Glutamatergic neuron (in vitro differentiated cells): ENCODE results near the gene YPEL1. TPM values are rescaled to one million over a fixed set of nuclear protein-coding genes. Genes with fewer than 3 reads are reported as not detected.

Experiments used
- DNase-seq: peaks from one replicate; pipeline ENCODE4 v3.0.0; 2022
- H3K27ac Mint-ChIP-seq: one replicate; pipeline ENCODE4 v1.8.0; 2020; ENCODE audit warnings: mild to moderate bottlenecking, mixed read lengths, inconsistent platforms; ENCODE audit not compliant: unreplicated experiment
- H3K27me3 Mint-ChIP-seq: one replicate; pipeline ENCODE4 v1.8.0; 2020; ENCODE audit warnings: mild to moderate bottlenecking, moderate library complexity, mixed read lengths, inconsistent platforms; ENCODE audit not compliant: unreplicated experiment
- H3K36me3 Mint-ChIP-seq: one replicate; pipeline ENCODE4 v1.8.0; 2020; ENCODE audit warnings: mild to moderate bottlenecking, mixed read lengths, inconsistent platforms; ENCODE audit not compliant: unreplicated experiment
- H3K4me1 Mint-ChIP-seq: one replicate; pipeline ENCODE4 v1.8.0; 2020; ENCODE audit warnings: mild to moderate bottlenecking, low read depth, mixed read lengths, inconsistent platforms; ENCODE audit not compliant: unreplicated experiment
- H3K4me3 Mint-ChIP-seq: one replicate; pipeline ENCODE4 v1.8.0; 2020; ENCODE audit warnings: mild to moderate bottlenecking, mixed read lengths, inconsistent platforms; ENCODE audit not compliant: unreplicated experiment
- H3K9me3 Mint-ChIP-seq: one replicate; pipeline ENCODE4 v1.8.0; 2020; ENCODE audit warnings: mild to moderate bottlenecking, moderate library complexity, mixed read lengths, inconsistent platforms; ENCODE audit not compliant: unreplicated experiment
- CTCF ChIP-seq: fragments of 200-600 bp; sonication (generic); IDR thresholded peaks from one replicate; pipeline ENCODE4 v1.5.0; 2021; ENCODE audit not compliant: partially characterized antibody, unreplicated experiment
- total RNA-seq: library from RNA; stranded (reverse); fragmentation: NEBNext Ultra II Directional; extraction: Animal tissue kit (Norgen Biotek cat#: 25700); gene quantifications from one replicate; pipeline ENCODE4 v1.2.1, GENCODE V29; 2021; ENCODE audit not compliant: unreplicated experiment

The YPEL1 gene
- total RNA-seq, 1 donor from 2014 or later: 71.2 TPM

DNA sequence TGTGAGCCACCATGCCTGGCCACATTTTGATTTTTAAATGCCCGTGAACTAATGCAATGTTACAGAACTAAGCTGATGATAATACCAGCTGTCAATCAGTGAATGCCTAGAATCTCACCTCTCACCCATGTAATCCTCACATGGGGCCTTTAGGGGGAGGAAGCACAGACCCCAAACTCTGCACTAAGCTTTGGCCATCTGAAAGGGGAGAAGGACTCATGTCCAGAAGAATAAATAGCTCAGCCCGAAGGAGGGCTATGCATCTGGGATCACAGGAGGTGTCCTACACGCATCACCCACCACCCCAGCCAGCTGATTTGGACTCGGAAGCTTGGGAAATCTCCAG, 36.0 kb upstream of the YPEL1 start:
- TF ChIP-seq CTCF: no peak
- peaks cover 6% of the 10 kb centered on the region for H3K27me3 Mint-ChIP-seq
- H3K9me3 Mint-ChIP-seq: peaks cover 9% of the 10 kb centered on the region
- DNase-seq: no peak
- H3K36me3 Mint-ChIP-seq: peaks cover 15% of the 10 kb centered on the region
- H3K4me3 Mint-ChIP-seq: no peak overlapping the region
- no peak overlapping the region for H3K27ac Mint-ChIP-seq
- H3K4me1 Mint-ChIP-seq: peaks cover 12% of the 10 kb centered on the region

GRCh38 chr22:21768435-21768834, 32.8 kb upstream of the YPEL1 start:
- Mint-ChIP-seq H3K4me3 (no peak overlapping the region), H3K27ac (no peak overlapping the region), H3K36me3 (peaks cover 15% of the 10 kb centered on the region), H3K27me3 (peaks cover 4% of the 10 kb centered on the region), H3K4me1 (peaks cover 6% of the 10 kb centered on the region), H3K9me3 (peaks cover 9% of the 10 kb centered on the region)
- TF ChIP-seq CTCF: no peak
- DNase-seq: no peak

GRCh38 chr22:21766691-21767462, 31.3 kb upstream of the YPEL1 start:
- Mint-ChIP-seq H3K27ac (peak overlapping the region; percentile 20), H3K9me3 (peaks cover 8% of the 10 kb centered on the region), H3K27me3 (peaks cover 4% of the 10 kb centered on the region), H3K4me3 (no peak overlapping the region), H3K36me3 (peaks cover 6% of the 10 kb centered on the region), H3K4me1 (peaks cover 6% of the 10 kb centered on the region)
- DNase-seq: no peak
- no peak for TF ChIP-seq CTCF

- H3K4me3 Mint-ChIP-seq: no peak overlapping the region
- H3K36me3 Mint-ChIP-seq: peaks cover 6% of the 10 kb centered on the region
- H3K27me3 Mint-ChIP-seq: peaks cover 4% of the 10 kb centered on the region
- DNase-seq: no peak
- H3K27ac Mint-ChIP-seq: no peak overlapping the region
- peaks cover 6% of the 10 kb centered on the region for H3K4me1 Mint-ChIP-seq
- no peak for TF ChIP-seq CTCF
- H3K9me3 Mint-ChIP-seq: peaks cover 8% of the 10 kb centered on the region
Measured at GRCh38 chr22:21765909-21766529, 30.4 kb upstream of the YPEL1 start.

DNA sequence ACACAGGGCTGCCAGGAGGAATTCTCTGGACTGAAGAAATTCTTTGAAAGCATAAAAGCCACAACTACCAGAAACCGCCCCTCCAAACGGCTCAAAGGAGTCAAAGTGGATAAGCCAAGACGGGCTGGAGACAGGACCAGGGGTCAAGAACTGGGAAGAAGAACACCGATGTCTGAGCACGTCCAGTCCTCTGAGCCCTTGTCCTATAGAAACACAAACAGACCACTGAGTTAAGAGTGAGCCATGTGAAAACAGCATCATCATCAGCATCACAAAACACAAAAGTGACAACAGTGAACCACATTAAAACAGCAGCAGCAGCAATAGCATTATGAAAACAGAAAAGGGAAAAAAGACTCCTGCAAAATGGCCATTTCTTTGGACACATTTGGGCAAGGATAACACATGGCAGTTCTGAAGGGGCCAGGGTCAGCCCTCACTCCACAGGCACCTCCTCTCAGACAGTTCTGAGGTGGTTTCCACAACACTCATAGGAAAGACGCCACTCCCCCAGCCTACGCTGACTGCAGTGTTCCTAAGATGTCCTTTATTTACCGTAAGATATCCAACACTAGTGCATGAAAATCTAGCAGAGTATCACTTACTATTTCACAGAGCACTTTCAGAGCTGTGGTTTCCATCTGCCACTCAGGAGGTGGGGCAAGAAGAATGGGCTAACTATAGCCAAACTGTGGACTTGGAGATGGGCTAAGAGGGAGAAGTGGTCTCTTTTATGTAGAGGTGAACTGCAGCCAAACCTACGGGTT, 28.6 kb upstream of the YPEL1 start:
- no peak for DNase-seq
- Mint-ChIP-seq H3K9me3 (peaks cover 8% of the 10 kb centered on the region), H3K36me3 (peaks cover 6% of the 10 kb centered on the region), H3K27ac (no peak overlapping the region), H3K4me3 (no peak overlapping the region), H3K27me3 (peaks cover 4% of the 10 kb centered on the region), H3K4me1 (peaks cover 17% of the 10 kb centered on the region)
- TF ChIP-seq CTCF: no peak
